HepG2 (cell line): ENCODE data around the gene CNTNAP1. TPM values are rescaled to one million over a fixed set of nuclear protein-coding genes. Genes with fewer than 3 reads are reported as not detected.
A peak's percentile ranks its signal among the peaks of the same experiment; 100 is the strongest.

Experiments
- ATAC-seq: fragments of 200-7000 bp; cut with Tn5 transposase; 3 replicates; pipeline ENCODE4 v1.9.1; 2020; ENCODE audit warnings: mild to moderate bottlenecking, moderate library complexity
- BruUV-seq: library from RNA; stranded (reverse); fragments of 400-500 nt; replicated peaks from 2 replicates; lab custom pipeline; 2021; lab: Mats Ljungman, UMichigan
- CTCF ChIA-PET: fragments of 300-600 bp; formaldehyde crosslinking; extraction: SDS; loops from one replicate; lab custom pipeline; 2021; ENCODE audit warnings: low total read pairs, inconsistent platforms, low intra/inter-chr PET ratio; lab: Yijun Ruan, JAX
- POLR2A ChIA-PET: fragments of 350-600 bp; sonication (Branson Sonifier 250); formaldehyde crosslinking; loops from one replicate; lab custom pipeline; 2020; ENCODE audit warnings: antibody characterized with exemption, inconsistent platforms; lab: Yijun Ruan, JAX
- DNase-seq: peaks from one replicate; pipeline ENCODE4 v3.0.0-alpha.2; 2015; ENCODE audit warnings: low spot score
- FAIRE-seq: peaks from 3 replicates; lab custom pipeline; 2011; peaks lifted over from hg19 to GRCh38; lab: Jason Lieb, UNC
- H2AFZ ChIP-seq: one replicate; pipeline ENCODE4 v1.6.1; 2011; ENCODE audit warnings: low read length, inconsistent platforms
- H3K27ac ChIP-seq: fragments of 300-600 bp; 3 replicates; pipeline ENCODE4 v1.8.0; 2011; ENCODE audit warnings: mixed run types, mild to moderate bottlenecking, mixed read lengths, low read length, inconsistent platforms; ENCODE audit not compliant: insufficient read depth; ENCODE audit errors: extremely low read length
- H3K27me3 ChIP-seq, 2 experiments: fragments of 200-600 bp in 1 of 2; 2 replicates in 1 of 2; 3 replicates in 1 of 2; pipeline versions ENCODE4 v1.6.0 to v1.8.0; 2011; ENCODE audit warnings: low read length in 2 of 2, mild to moderate bottlenecking in 2 of 2, moderate library complexity in 2 of 2, inconsistent platforms in 1 of 2; ENCODE audit not compliant: insufficient read depth in 2 of 2, control insufficient read depth in 1 of 2
- H3K36me3 ChIP-seq, 2 experiments: fragments of 200-600 bp in 1 of 2; replicated peaks in 1 of 2; 2 replicates in 1 of 2; 3 replicates in 1 of 2; pipeline versions ENCODE4 v1.5.1 to v1.8.0; 2011; ENCODE audit warnings: low read length in 2 of 2, inconsistent platforms in 1 of 2; ENCODE audit not compliant: insufficient read depth in 2 of 2, control insufficient read depth in 1 of 2
- H3K4me1 ChIP-seq: 2 replicates; pipeline ENCODE4 v1.5.1; 2012; ENCODE audit warnings: low read length, inconsistent platforms; ENCODE audit not compliant: insufficient read depth
- H3K4me2 ChIP-seq: 2 replicates; pipeline ENCODE4 v1.6.0; 2011; ENCODE audit warnings: low read depth, low read length, inconsistent platforms
- H3K4me3 ChIP-seq, 3 experiments: fragments of 200-600 bp in 1 of 3; sonication (generic), shearing (Covaris generic) in 1 of 3; replicated peaks in 1 of 3; 2 replicates each; pipeline ENCODE4 v1.5.1; 2011 to 2016; ENCODE audit warnings: low read length in 3 of 3, inconsistent platforms in 2 of 3, low read depth in 2 of 3, mild to moderate bottlenecking in 2 of 3, control low read depth in 1 of 3, mixed read lengths in 1 of 3; ENCODE audit not compliant: insufficient read depth in 1 of 3
- H3K79me2 ChIP-seq: one replicate; pipeline ENCODE4 v1.6.1; 2011; ENCODE audit warnings: low read length, inconsistent platforms; ENCODE audit not compliant: insufficient read depth
- H3K9ac ChIP-seq: 2 replicates; pipeline ENCODE4 v1.6.0; 2011; ENCODE audit warnings: mild to moderate bottlenecking, low read depth, low read length, inconsistent platforms; ENCODE audit not compliant: insufficient read depth
- H3K9me3 ChIP-seq: 2 replicates; pipeline ENCODE4 v1.5.1; 2012; ENCODE audit warnings: mild to moderate bottlenecking, low read length
- H4K20me1 ChIP-seq: 2 replicates; pipeline ENCODE4 v1.6.0; 2011; ENCODE audit warnings: inconsistent platforms, mild to moderate bottlenecking, low read length, moderate library complexity; ENCODE audit not compliant: insufficient read depth
- ATF1 ChIP-seq: IDR thresholded peaks from 2 replicates; pipeline ENCODE4 v1.6.1; 2016; ENCODE audit warnings: mild to moderate bottlenecking, control low read depth
- KDM4B ChIP-seq: sonication (generic); formaldehyde crosslinking; IDR thresholded peaks from 2 replicates; pipeline ENCODE4 v1.4.0; 2020; ENCODE audit warnings: missing genetic modification reagents
- MAF1 ChIP-seq: sonication (generic); formaldehyde crosslinking; IDR thresholded peaks from 2 replicates; pipeline ENCODE4 v1.5.0; 2020; ENCODE audit warnings: missing genetic modification reagents, borderline replicate concordance
- RFX1 ChIP-seq: fragments of 450-650 bp; IDR thresholded peaks from 2 replicates; pipeline ENCODE4 v1.6.1; 2017
- RFX3 ChIP-seq: IDR thresholded peaks from 2 replicates; pipeline ENCODE4 v1.6.1; 2016; ENCODE audit warnings: missing biosample characterization, missing genetic modification reagents
- SP1 ChIP-seq, 2 experiments: fragments of 450-650 bp in 1 of 2; sonication (generic) in 1 of 2; formaldehyde crosslinking in 1 of 2; IDR thresholded peaks; 2 replicates each; pipeline versions ENCODE4 v1.4.0 to v1.6.1; 2016 to 2020; ENCODE audit warnings: missing genetic modification reagents in 1 of 2
- SP140L ChIP-seq: sonication (generic); formaldehyde crosslinking; IDR thresholded peaks from 2 replicates; pipeline ENCODE4 v1.4.0; 2020; ENCODE audit warnings: missing genetic modification reagents, borderline replicate concordance
- SRSF1 ChIP-seq: fragments of 200-400 bp; formaldehyde crosslinking; optimal IDR thresholded peaks from 2 replicates; pipeline ENCODE3; 2017; ENCODE audit warnings: mild to moderate bottlenecking, low read depth, low read length, moderate library complexity
- ZNF124 ChIP-seq: sonication (generic); formaldehyde crosslinking; IDR thresholded peaks from 2 replicates; pipeline ENCODE4 v1.4.0; 2020; ENCODE audit warnings: missing genetic modification reagents
- ZNF510 ChIP-seq: sonication (generic); formaldehyde crosslinking; IDR thresholded peaks from 2 replicates; pipeline ENCODE4 v1.4.0; 2020; ENCODE audit warnings: low read depth, mild to moderate bottlenecking, missing genetic modification reagents
- ZNF674 ChIP-seq: sonication (generic); formaldehyde crosslinking; IDR thresholded peaks from 2 replicates; pipeline ENCODE4 v1.5.0; 2020; ENCODE audit warnings: low read depth, mild to moderate bottlenecking, missing genetic modification reagents
- ZNF747 ChIP-seq: sonication (generic); formaldehyde crosslinking; IDR thresholded peaks from 2 replicates; pipeline ENCODE4 v1.8.1; 2023; ENCODE audit warnings: missing genetic modification reagents, mild to moderate bottlenecking, borderline replicate concordance
- WGBS: methylation state at CpG from one replicate; pipeline ENCODE4 v1.1.6; 2017; ENCODE audit warnings: low lambda C conversion rate; 5-methylcytosine and 5-hydroxymethylcytosine counted together
- in situ Hi-C: cut with HindIII; loops from 2 replicates; pipeline ENCODE4 v1.10.0; 2017; ENCODE audit warnings: low pct_unique_long_range_greater_than_20kb; ENCODE audit not compliant: extremely low pct_ligation_motif_present
- intact Hi-C: fragments of 100-400 bp; cut with micrococcal nuclease; formaldehyde crosslinking; loops from one replicate; pipeline ENCODE4 v1.10.0; 2022; ENCODE audit not compliant: unreplicated experiment
- polyA plus RNA-seq, 8 experiments: library from polyadenylated mRNA; depleted of rRNA in 3 of 8; stranded (reverse) in 7 of 8; unstranded in 1 of 8; fragments of >200 nt; fragmentation: Illumina TruSeq in 4 of 8; extraction: Trizol in 4 of 8; gene quantifications; 2 replicates each; pipeline versions ENCODE4 v1.2.1 to v1.2.3, GENCODE V29; 2011 to 2016; ENCODE audit warnings: low read depth in 4 of 8, missing spikeins in 1 of 8, mixed read lengths in 1 of 8; ENCODE audit not compliant: insufficient read depth in 1 of 8
- total RNA-seq, 5 experiments: library from RNA; depleted of rRNA; stranded (reverse); fragments of >200 nt; fragmentation: Illumina TruSeq; extraction: Trizol; gene quantifications; 2 replicates each; pipeline ENCODE4 v1.2.3, GENCODE V29; 2016; ENCODE audit warnings: low read depth in 1 of 5
- TF ChIP-seq, protein P1 (sequence below): IDR thresholded peaks from 2 replicates; pipeline ENCODE4 v1.6.1; 2016; ENCODE audit warnings: low read depth

The CNTNAP1 gene
- total and polyA plus RNA-seq, 2 of the 13 experiments (the other 11 are each of a cell fraction or from before 2014, with no cell fraction given) = 4.5 to 7.7 TPM

DNA sequence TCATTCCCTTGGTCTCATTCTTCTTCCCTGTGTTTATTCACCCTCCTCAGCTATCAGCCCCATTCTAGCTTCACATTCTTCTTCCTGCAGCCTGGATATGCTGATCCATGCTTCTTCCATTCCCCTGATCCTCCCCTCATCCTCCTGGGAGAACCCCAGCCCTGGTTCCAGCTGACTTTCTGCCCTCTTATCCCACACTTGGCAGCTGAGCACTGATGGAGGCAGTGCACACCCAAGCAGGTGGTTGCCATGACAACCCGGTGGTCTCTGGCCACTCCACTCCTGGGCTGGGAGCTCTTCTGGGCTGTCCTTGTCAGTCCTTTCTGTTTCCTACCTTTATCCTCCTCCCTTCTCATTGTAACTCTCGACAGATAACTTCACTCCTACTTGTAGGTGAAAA, 40.0 kb upstream of the CNTNAP1 start:
- no peak overlapping the region for H3K27ac ChIP-seq
- peak; percentile 31; the same call in 1 of the 3 replicates for ATAC-seq
- peaks cover 0 to 13% of the 10 kb centered on the region in 2 experiments; a peak in 2 of 5 replicates for H3K27me3 ChIP-seq
- H3K4me2 ChIP-seq = no peak overlapping the region
- no peak overlapping the region for H3K4me3 ChIP-seq
- CTCF ChIA-PET = no interaction called here
- TF ChIP-seq RFX3 (CRISPR knock-in tag) = peak; percentile 57; the same call in 1 of the 2 replicates
- TF ChIP-seq ZNF510 (CRISPR knock-in tag) = no peak
- peak; percentile 61 for TF ChIP-seq RFX1
- 2% methylated on average over 2 of the region's 2 CpGs for WGBS
- FAIRE-seq = no peak
- H2AFZ ChIP-seq = no peak overlapping the region
- H3K79me2 ChIP-seq = no peaks in the 10 kb centered on the region
- POLR2A ChIA-PET = interaction anchor here (1.4 kb wide), 1 partner anchor 17 kb away, joined by 3 read pairs; the partner anchor contains the start of gene TUBG2
- no peaks in the 10 kb centered on the region for H3K36me3 ChIP-seq
- H3K4me1 ChIP-seq = peaks cover 9% of the 10 kb centered on the region; the same call in 1 of the 2 replicates
- no peaks in the 10 kb centered on the region for H4K20me1 ChIP-seq
- no peak for DNase-seq
- no peaks in the 10 kb centered on the region for H3K9me3 ChIP-seq
- in situ Hi-C loops = no loop called here
- no TSS peak for BruUV-seq
- intact Hi-C loops = no loop called here
- no peak overlapping the region for H3K9ac ChIP-seq

DNA sequence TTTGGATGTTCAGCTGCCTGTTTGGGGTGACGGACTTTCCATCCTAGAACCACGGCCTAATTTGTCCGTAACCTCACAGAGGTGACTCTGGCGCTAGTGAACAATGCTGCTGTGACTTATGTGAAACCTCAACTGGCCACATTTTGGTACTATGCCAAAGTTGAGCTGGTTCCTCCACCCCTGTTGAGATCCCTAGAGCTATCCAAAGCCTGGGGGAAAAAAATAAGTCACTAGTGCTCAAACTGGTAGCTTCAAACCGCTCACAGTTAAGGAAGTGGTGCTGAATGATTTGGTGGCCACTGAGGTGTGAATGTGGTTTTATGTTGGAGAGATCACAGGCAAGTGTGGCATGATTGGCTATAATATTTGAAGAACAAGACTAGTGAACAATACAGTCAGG, 34.6 kb upstream of the CNTNAP1 start:
- TF ChIP-seq, protein P1, sequence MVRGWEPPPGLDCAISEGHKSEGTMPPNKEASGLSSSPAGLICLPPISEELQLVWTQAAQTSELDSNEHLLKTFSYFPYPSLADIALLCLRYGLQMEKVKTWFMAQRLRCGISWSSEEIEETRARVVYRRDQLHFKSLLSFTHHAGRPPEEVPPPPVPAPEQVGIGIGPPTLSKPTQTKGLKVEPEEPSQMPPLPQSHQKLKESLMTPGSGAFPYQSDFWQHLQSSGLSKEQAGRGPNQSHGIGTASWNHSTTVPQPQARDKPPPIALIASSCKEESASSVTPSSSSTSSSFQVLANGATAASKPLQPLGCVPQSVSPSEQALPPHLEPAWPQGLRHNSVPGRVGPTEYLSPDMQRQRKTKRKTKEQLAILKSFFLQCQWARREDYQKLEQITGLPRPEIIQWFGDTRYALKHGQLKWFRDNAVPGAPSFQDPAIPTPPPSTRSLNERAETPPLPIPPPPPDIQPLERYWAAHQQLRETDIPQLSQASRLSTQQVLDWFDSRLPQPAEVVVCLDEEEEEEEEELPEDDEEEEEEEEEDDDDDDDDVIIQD (CRISPR knock-in tag) = no peak
- TF ChIP-seq MAF1 (CRISPR knock-in tag) (no peak), ZNF674 (CRISPR knock-in tag) (no peak), SP1 (IDR thresholded peaks at IDR 0.05) (no peak), SP1 (CRISPR knock-in tag; IDR thresholded peaks at IDR 0.05) (no peak), KDM4B (CRISPR knock-in tag) (no peak), SP140L (no peak), ATF1 (CRISPR knock-in tag) (no peak), ZNF124 (CRISPR knock-in tag) (no peak), SRSF1 (no peak), ZNF747 (CRISPR knock-in tag) (no peak)
- POLR2A ChIA-PET = no interaction called here
- peaks cover 21% of the 10 kb centered on the region for H3K4me1 ChIP-seq
- H4K20me1 ChIP-seq = no peaks in the 10 kb centered on the region
- no peak overlapping the region for H3K27ac ChIP-seq
- no peak for FAIRE-seq
- 51% methylated on average over 5 of the region's 5 CpGs for WGBS
- no peak overlapping the region for H2AFZ ChIP-seq
- ATAC-seq = no peak
- H3K9me3 ChIP-seq = no peaks in the 10 kb centered on the region
- H3K4me3 ChIP-seq = no peak overlapping the region
- in situ Hi-C loops (no loop called here), intact Hi-C loops (no loop called here)
- no peak overlapping the region for H3K9ac ChIP-seq
- H3K79me2 ChIP-seq = no peaks in the 10 kb centered on the region
- no TSS peak for BruUV-seq
- H3K27me3 ChIP-seq = peaks cover 0 to 11% of the 10 kb centered on the region in 2 experiments; a peak in 3 of 5 replicates
- no peak for DNase-seq
- no peak overlapping the region for H3K4me2 ChIP-seq
- H3K36me3 ChIP-seq = no peaks in the 10 kb centered on the region
- CTCF ChIA-PET = no interaction called here
